ENCODE measurements around the gene PTPN14. TPM values are rescaled to one million over a fixed set of nuclear protein-coding genes. Genes with fewer than 3 reads are reported as not detected.

Gene PTPN14
- total and polyA plus RNA-seq, 2 of the 4 experiments (the other 2 are of a cell fraction), result 21.5 to 31.7 TPM

DNA sequence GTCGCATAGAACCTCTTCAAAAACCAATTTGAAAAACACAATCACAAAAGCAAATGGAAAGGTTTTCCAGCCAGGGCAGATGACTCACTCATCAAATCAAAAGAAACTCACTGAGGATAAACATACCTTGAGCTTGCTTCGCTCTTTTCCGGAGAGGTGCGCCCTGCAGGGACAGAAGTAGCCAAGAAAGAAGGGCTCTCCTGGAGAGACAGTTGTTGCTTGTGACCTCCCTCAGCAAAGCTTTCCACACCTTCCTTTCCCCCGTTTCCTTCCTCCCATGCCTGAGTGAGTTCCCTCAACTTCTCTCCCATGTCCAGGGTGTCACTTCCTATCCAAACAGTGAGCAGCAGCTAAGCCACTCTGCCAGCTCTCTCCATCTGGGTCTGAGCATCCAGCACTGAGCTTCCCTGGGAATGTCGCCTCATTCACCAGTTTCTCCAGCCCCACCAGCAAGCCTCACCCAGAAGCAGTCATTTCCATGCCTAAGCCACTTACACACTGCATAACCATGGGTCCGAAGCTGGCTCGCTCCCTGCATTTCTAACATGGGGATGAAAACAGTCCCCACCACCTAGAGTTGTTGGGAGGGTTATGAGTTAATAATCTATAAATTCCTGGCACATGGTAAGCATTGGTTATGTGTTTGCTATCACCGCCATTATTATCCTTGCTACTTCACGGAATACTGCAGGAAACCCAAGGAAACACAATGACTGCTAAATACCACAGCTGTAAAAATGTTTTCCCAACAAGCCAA, 75.0 kb downstream of the PTPN14 start:
- dilution Hi-C loops (cut with HindIII; ENCODE audit: low sequenced_read_pairs, unreplicated experiment) (no loop called here), in situ Hi-C loops (cut with MboI; ENCODE audit: low sequenced_read_pairs) (no loop called here), intact Hi-C loops (cut with micrococcal nuclease) (loop anchor here (2.0 kb wide), 1 partner anchor 74 kb away; the partner anchor contains the start of gene PTPN14)
- WGBS, 2 experiments (ENCODE audit: extremely low coverage in 2 of 2, insufficient read length in 1 of 2), result 88% methylated on average over 5 of the region's 10 CpGs; no CpG with 5 or more reads in 1 of the 2 experiments
- Histone ChIP-seq H4K20me1 (ENCODE audit: insufficient read depth, low read length) (peaks cover 53% of the 10 kb centered on the region), H2BK5ac (ENCODE audit: low read depth, low read length, poor library complexity, severe bottlenecking) (peak overlapping the region; percentile 54), H3K27ac (ENCODE audit: insufficient read depth, low read length) (peak overlapping the region; percentile 48; the same call in 1 of the 2 replicates), H3K4me1 (ENCODE audit: control insufficient read depth, insufficient read depth, low read length) (peaks cover 21% of the 10 kb centered on the region), H3K4me3 (ENCODE audit: insufficient read depth, low read depth, low read length) (no peak overlapping the region), H3K36me3 (ENCODE audit: control insufficient read depth, insufficient read depth, low read length) (no peaks in the 10 kb centered on the region), H3K4me2 (ENCODE audit: low read depth, low read length) (peak overlapping the region; percentile 13; the same call in 1 of the 2 replicates), H3K23ac (ENCODE audit: low read depth, low read length) (peak overlapping the region; percentile 65; the same call in 1 of the 2 replicates), H4K91ac (ENCODE audit: insufficient read depth, low read depth, low read length) (peak overlapping the region; percentile 66), H3K27me3 (ENCODE audit: control insufficient read depth, insufficient read depth, low read length) (no peaks in the 10 kb centered on the region), H2AK9ac (replicated peaks; ENCODE audit: low read depth, low read length, poor library complexity) (peak overlapping the region; percentile 59), H4K5ac (ENCODE audit: low read depth, low read length) (peak overlapping the region; percentile 8), H3K18ac (ENCODE audit: low read depth, low read length) (peak overlapping the region; percentile 38; the same call in 1 of the 2 replicates), H4K8ac (ENCODE audit: low read depth in 2 of 2, low read length in 2 of 2) (peak overlapping the region in 1 of 2 experiments; percentile 71; a peak in 2 of 4 replicates), H3K9me3 (ENCODE audit: control insufficient read depth, insufficient read depth, low read length) (no peaks in the 10 kb centered on the region), H2BK15ac (ENCODE audit: low read depth, low read length) (peak overlapping the region; percentile 64; the same call in 1 of the 3 replicates), H3K56ac (ENCODE audit: extremely low read depth, insufficient read depth, low read length) (0 out of 2 replicates have a peak overlapping the region, but pooled peaks have one; percentile 13), H3K14ac (replicated peaks; ENCODE audit: low read depth, low read length) (peak overlapping the region; percentile 38), H3K9me1 (ENCODE audit: insufficient read depth, low read length) (peaks cover 20% of the 10 kb centered on the region), H2BK20ac (ENCODE audit: low read depth, low read length) (peak overlapping the region; percentile 53), H2BK120ac (ENCODE audit: low read depth, low read length) (peak overlapping the region; percentile 62; the same call in 1 of the 2 replicates), H2AK5ac (ENCODE audit: low read depth, low read length) (peak overlapping the region; percentile 84), H2AFZ (replicated peaks; ENCODE audit: low read length, poor library complexity) (no peak overlapping the region), H3K4ac (ENCODE audit: low read depth, low read length) (peak overlapping the region; percentile 74), H3K9ac (ENCODE audit: low read depth, low read length) (no peak overlapping the region), H3K79me1 (ENCODE audit: low read depth in 1 of 2, low read length in 2 of 2) (peaks cover 34 to 78% of the 10 kb centered on the region in 2 experiments)
- ATAC-seq (ENCODE audit: low read depth) (no peak), DNase-seq (no peak)
- ChIA-PET CTCF (interaction anchor here (1.0 to 1.5 kb wide), 3 partner anchors 12 to 143 kb away, joined by 3 read pairs; no protein-coding TSS in a partner anchor), POLR2A (ENCODE audit: unreplicated experiment) (interaction anchor here (0.5 to 1.0 kb wide), 2 partner anchors 105 to 127 kb away, joined by 4 read pairs; no protein-coding TSS in a partner anchor)
- TF ChIP-seq, protein P1, sequence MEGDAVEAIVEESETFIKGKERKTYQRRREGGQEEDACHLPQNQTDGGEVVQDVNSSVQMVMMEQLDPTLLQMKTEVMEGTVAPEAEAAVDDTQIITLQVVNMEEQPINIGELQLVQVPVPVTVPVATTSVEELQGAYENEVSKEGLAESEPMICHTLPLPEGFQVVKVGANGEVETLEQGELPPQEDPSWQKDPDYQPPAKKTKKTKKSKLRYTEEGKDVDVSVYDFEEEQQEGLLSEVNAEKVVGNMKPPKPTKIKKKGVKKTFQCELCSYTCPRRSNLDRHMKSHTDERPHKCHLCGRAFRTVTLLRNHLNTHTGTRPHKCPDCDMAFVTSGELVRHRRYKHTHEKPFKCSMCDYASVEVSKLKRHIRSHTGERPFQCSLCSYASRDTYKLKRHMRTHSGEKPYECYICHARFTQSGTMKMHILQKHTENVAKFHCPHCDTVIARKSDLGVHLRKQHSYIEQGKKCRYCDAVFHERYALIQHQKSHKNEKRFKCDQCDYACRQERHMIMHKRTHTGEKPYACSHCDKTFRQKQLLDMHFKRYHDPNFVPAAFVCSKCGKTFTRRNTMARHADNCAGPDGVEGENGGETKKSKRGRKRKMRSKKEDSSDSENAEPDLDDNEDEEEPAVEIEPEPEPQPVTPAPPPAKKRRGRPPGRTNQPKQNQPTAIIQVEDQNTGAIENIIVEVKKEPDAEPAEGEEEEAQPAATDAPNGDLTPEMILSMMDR (conservative IDR thresholded peaks at IDR 0.05; ENCODE audit: low read depth, low read length), result no peak
- BruUV-seq (replicated peaks), result no TSS peak

All from IMR-90 (cell line).